Ascending aorta (tissue), 2 donors: Measurements from ENCODE around the gene SORCS2. TPM values are rescaled to one million over a fixed set of nuclear protein-coding genes. Genes with fewer than 3 reads are reported as not detected.

Source experiments
- DNase-seq, 2 donors: peaks; one replicate each; pipeline ENCODE4 v3.0.0-alpha.2; 2019; ENCODE audit warnings: low spot score in 2 of 2
- H3K27ac ChIP-seq, 2 donors: fragments of 200-600 bp; sonication (generic); one replicate each; pipeline ENCODE4 v1.5.1; 2016 to 2017; ENCODE audit warnings: mild to moderate bottlenecking in 1 of 2
- H3K27me3 ChIP-seq: fragments of 200-600 bp; sonication (generic); one replicate; pipeline ENCODE4 v1.5.1; 2017
- H3K36me3 ChIP-seq, 2 donors: fragments of 200-600 bp; sonication (generic); one replicate each; pipeline ENCODE4 v1.5.1; 2016
- H3K4me1 ChIP-seq, 2 donors: fragments of 200-600 bp; sonication (generic); one replicate each; pipeline ENCODE4 v1.5.1; 2016 to 2017; ENCODE audit warnings: mild to moderate bottlenecking in 1 of 2
- H3K4me3 ChIP-seq, 2 donors: fragments of 200-600 bp; sonication (generic); one replicate each; pipeline ENCODE4 v1.5.1; 2016 to 2017; ENCODE audit warnings: mild to moderate bottlenecking in 1 of 2
- H3K9me3 ChIP-seq, 2 donors: fragments of 200-600 bp; sonication (generic); one replicate each; pipeline ENCODE4 v1.5.1; 2016
- CTCF ChIP-seq, 3 experiments: fragments of 200-600 bp in 2 of 3; fragments of 450-650 bp in 1 of 3; sonication (generic) in 2 of 3; IDR thresholded peaks; one replicate each; pipeline ENCODE4 v1.5.1; 2016 to 2019; ENCODE audit warnings: antibody characterized with exemption in 3 of 3, mild to moderate bottlenecking in 1 of 3, moderate library complexity in 1 of 3
- intact Hi-C: fragments of 100-400 bp; cut with DNase I; formaldehyde crosslinking; loops from one replicate; pipeline ENCODE4 v1.15.1; 2023
- total RNA-seq: library from RNA; depleted of rRNA; stranded (reverse); fragments of >200 nt; gene quantifications from one replicate; pipeline ENCODE4 v1.1.0, GENCODE V29; 2016

The SORCS2 gene
- total RNA-seq, 1 donor from 2014 or later, result 0.32 TPM

GRCh38 chr4:7753271-7753670 lies 560.9 kb downstream of the SORCS2 start:
- H3K27me3 ChIP-seq, result no peaks in the 10 kb centered on the region
- no peak overlapping the region for H3K27ac ChIP-seq
- no peak overlapping the region for H3K4me3 ChIP-seq
- TF ChIP-seq CTCF (IDR thresholded peaks at IDR 0.05), result no peak
- no peaks in the 10 kb centered on the region for H3K4me1 ChIP-seq
- no peaks in the 10 kb centered on the region for H3K9me3 ChIP-seq
- peaks cover 0 to 2% of the 10 kb centered on the region in 2 donors for H3K36me3 ChIP-seq
- intact Hi-C loops, result no loop called here
- no peak for DNase-seq

- H3K4me3 ChIP-seq, result no peak overlapping the region
- DNase-seq, result no peak
- H3K9me3 ChIP-seq, result no peaks in the 10 kb centered on the region
- no peaks in the 10 kb centered on the region for H3K27me3 ChIP-seq
- intact Hi-C loops, result no loop called here
- peaks cover 0 to 2% of the 10 kb centered on the region in 2 donors for H3K36me3 ChIP-seq
- no peak for TF ChIP-seq CTCF (IDR thresholded peaks at IDR 0.05)
- no peak overlapping the region for H3K27ac ChIP-seq
- no peaks in the 10 kb centered on the region for H3K4me1 ChIP-seq
Measured at GRCh38 chr4:7753931-7754465, 561.7 kb downstream of the SORCS2 start.

GRCh38 chr4:7754565-7755262 lies 562.4 kb downstream of the SORCS2 start:
- Histone ChIP-seq H3K4me3 (no peak overlapping the region), H3K27me3 (no peaks in the 10 kb centered on the region), H3K36me3 (peaks cover 0 to 2% of the 10 kb centered on the region in 2 donors), H3K4me1 (no peaks in the 10 kb centered on the region), H3K27ac (no peak overlapping the region), H3K9me3 (no peaks in the 10 kb centered on the region)
- no peak for TF ChIP-seq CTCF (IDR thresholded peaks at IDR 0.05)
- no peak for DNase-seq
- intact Hi-C loops, result no loop called here

GRCh38 chr4:7755561-7755960 lies 563.2 kb downstream of the SORCS2 start:
- DNase-seq, result no peak
- intact Hi-C loops, result no loop called here
- Histone ChIP-seq H3K27me3 (no peaks in the 10 kb centered on the region), H3K27ac (no peak overlapping the region), H3K4me1 (no peaks in the 10 kb centered on the region), H3K36me3 (peaks cover 2 to 3% of the 10 kb centered on the region in 2 donors), H3K9me3 (no peaks in the 10 kb centered on the region), H3K4me3 (no peak overlapping the region)
- TF ChIP-seq CTCF (IDR thresholded peaks at IDR 0.05), result no peak

GRCh38 chr4:7756071-7756470 lies 563.7 kb downstream of the SORCS2 start:
- H3K4me1 ChIP-seq, result no peaks in the 10 kb centered on the region
- H3K27ac ChIP-seq, result no peak overlapping the region
- no peak for DNase-seq
- H3K27me3 ChIP-seq, result no peaks in the 10 kb centered on the region
- no peak overlapping the region for H3K4me3 ChIP-seq
- peaks cover 4 to 5% of the 10 kb centered on the region in 2 donors for H3K36me3 ChIP-seq
- no peaks in the 10 kb centered on the region for H3K9me3 ChIP-seq
- no peak for TF ChIP-seq CTCF (IDR thresholded peaks at IDR 0.05)
- intact Hi-C loops, result no loop called here
